Measurements from ENCODE around the gene ALOX5AP.

DNA sequence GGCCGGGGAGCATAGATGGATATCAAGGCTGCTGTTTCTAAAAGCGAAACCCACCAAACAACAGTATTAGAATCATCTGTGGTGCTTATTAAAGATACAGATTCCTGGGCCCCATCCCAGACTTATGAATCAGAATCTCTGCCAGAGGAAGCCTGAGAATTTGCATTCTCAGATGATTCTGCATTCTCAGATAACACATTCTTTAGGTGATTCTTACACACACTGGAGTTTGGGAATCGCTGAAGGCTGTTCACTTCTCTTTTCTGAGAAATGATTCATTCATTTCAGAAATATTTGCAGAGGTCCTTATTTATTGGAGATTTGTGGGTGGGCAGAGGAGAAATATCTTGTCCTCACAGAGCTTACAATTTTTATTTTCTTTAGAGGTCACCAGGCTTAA, 24.4 kb downstream of the ALOX5AP start:
- TF ChIP-seq, protein P1, sequence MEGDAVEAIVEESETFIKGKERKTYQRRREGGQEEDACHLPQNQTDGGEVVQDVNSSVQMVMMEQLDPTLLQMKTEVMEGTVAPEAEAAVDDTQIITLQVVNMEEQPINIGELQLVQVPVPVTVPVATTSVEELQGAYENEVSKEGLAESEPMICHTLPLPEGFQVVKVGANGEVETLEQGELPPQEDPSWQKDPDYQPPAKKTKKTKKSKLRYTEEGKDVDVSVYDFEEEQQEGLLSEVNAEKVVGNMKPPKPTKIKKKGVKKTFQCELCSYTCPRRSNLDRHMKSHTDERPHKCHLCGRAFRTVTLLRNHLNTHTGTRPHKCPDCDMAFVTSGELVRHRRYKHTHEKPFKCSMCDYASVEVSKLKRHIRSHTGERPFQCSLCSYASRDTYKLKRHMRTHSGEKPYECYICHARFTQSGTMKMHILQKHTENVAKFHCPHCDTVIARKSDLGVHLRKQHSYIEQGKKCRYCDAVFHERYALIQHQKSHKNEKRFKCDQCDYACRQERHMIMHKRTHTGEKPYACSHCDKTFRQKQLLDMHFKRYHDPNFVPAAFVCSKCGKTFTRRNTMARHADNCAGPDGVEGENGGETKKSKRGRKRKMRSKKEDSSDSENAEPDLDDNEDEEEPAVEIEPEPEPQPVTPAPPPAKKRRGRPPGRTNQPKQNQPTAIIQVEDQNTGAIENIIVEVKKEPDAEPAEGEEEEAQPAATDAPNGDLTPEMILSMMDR (IDR thresholded peaks at IDR 0.05; ENCODE audit: low read length): no peak
- no peak for TF ChIP-seq EZH2 (optimal IDR thresholded peaks at IDR 0.05; ENCODE audit: low read depth, low read length)
- TF ChIP-seq EZH2phosphoT487 (IDR thresholded peaks at IDR 0.05; ENCODE audit: low read length): no peak

All from MM.1S (cell line).